Measurements from ENCODE around the gene ADO.

The ADO gene

DNA sequence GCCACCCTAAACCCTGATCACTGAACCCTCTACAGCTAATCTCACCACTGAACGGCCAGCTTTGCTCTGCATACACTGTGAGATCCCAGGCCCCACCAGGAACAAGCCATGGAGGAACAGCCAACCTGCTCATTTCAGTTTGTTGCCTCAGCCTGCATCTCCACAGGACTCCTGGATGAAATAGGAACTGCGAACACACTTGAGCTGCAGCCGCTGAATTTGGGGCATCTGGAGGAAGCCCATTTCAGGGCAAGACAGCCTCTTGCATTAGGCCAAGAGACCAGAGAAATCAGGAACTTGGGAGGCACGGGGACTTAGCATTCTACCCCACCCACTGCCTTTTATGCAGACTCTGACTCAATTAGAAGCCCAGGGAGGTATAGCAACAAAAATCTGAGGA lies 26.2 kb downstream of the ADO start:
- no peak for DNase-seq (ENCODE audit: low read depth)
- H3K4me3 ChIP-seq (ENCODE audit: low read depth, low read length) = no peak overlapping the region
- TF ChIP-seq, protein P1, sequence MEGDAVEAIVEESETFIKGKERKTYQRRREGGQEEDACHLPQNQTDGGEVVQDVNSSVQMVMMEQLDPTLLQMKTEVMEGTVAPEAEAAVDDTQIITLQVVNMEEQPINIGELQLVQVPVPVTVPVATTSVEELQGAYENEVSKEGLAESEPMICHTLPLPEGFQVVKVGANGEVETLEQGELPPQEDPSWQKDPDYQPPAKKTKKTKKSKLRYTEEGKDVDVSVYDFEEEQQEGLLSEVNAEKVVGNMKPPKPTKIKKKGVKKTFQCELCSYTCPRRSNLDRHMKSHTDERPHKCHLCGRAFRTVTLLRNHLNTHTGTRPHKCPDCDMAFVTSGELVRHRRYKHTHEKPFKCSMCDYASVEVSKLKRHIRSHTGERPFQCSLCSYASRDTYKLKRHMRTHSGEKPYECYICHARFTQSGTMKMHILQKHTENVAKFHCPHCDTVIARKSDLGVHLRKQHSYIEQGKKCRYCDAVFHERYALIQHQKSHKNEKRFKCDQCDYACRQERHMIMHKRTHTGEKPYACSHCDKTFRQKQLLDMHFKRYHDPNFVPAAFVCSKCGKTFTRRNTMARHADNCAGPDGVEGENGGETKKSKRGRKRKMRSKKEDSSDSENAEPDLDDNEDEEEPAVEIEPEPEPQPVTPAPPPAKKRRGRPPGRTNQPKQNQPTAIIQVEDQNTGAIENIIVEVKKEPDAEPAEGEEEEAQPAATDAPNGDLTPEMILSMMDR (IDR thresholded peaks at IDR 0.05; ENCODE audit: insufficient read depth, low read depth, low read length, missing control alignments) = no peak

DNA sequence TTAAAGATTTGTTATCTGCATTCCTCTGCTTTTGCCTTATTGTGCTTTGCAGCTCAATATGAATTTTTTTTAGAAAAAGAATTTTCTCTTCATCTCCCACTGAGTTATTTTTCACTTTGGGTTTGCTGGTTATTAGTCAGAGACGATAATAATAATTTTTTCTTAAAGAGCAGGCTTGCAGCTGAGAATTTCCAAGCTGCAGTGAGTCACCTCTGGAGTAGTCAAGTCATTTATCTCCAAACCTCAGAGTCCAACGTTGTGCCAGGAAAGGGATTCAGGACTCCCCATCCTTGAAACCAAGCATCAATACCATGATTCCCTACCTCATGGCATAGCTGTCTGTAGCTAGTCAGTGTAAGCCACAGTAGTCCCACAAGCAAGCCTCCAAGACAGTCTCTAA lies 26.8 kb downstream of the ADO start:
- DNase-seq (ENCODE audit: low read depth) = peak; percentile 44
- TF ChIP-seq, protein P1 (IDR thresholded peaks at IDR 0.05; ENCODE audit: insufficient read depth, low read depth, low read length, missing control alignments) = no peak
- H3K4me3 ChIP-seq (ENCODE audit: low read depth, low read length) = no peak overlapping the region

DNA sequence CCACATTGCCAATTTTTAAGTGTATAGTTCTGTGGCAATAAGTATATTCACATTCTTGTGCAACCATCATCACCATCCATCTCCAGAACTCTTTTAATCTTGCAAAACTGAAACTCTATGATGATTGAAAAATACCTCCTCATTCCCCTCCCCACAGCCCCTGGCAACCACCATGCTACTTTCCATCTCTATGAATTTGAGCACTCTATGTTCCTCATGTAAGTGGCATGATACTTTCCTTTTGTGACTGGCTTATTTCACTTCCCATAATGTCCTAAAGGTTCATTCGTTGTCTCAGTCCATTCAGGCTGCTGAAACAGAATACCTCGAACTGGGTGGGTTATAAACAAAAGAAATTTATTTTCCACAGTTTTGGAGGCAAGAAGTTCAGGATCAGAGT lies 35.1 kb downstream of the ADO start:
- H3K4me3 ChIP-seq (ENCODE audit: low read depth, low read length) = no peak overlapping the region
- peak; percentile 26 for DNase-seq (ENCODE audit: low read depth)
- TF ChIP-seq, protein P1 (IDR thresholded peaks at IDR 0.05; ENCODE audit: insufficient read depth, low read depth, low read length, missing control alignments) = no peak

DNA sequence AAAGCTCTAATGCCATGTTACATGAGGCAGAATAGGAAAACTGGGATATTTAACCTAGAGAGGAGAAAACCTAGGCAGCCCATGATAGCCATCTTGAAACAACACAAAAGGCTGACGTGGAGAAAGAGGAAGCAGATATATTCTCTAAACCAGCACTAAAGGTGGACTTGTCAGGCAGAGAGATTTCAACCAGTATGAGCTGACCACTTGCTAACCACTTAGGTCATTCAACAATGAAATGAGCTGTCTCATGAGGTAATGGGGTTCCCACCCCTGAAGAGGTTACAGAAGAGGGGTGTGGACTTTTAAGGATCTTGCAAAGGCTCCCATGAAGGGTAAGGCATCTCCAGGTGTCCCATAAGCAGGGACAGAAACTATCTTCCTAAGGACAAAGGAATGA lies 38.5 kb downstream of the ADO start:
- TF ChIP-seq, protein P1 (IDR thresholded peaks at IDR 0.05; ENCODE audit: insufficient read depth, low read depth, low read length, missing control alignments) = no peak

DNA sequence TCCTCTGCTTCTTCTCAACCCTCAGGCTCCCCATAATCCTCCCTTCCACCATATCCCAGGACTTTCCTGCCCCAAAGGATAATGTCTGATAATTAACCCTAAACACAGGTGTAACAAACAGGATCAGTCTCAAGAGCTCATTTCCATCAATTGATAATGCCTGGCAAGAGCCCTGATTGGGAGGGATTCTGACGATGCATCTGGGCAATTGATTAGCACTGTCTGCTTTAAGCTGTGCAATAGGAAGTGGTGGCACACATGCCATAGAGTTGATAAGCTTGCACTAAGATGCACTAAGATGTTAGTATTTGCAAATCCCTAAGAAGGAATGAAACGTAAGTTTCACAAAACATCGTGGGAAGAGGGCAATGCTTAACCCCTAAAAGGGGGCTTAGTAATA lies 39.1 kb downstream of the ADO start:
- TF ChIP-seq, protein P1 (IDR thresholded peaks at IDR 0.05; ENCODE audit: insufficient read depth, low read depth, low read length, missing control alignments) = no peak
- no peak overlapping the region for H3K4me3 ChIP-seq (ENCODE audit: low read depth, low read length)
- DNase-seq (ENCODE audit: low read depth) = no peak

More for the DNA sequence above, 38.5 kb downstream of the ADO start:
- DNase-seq (ENCODE audit: low read depth) = peak; percentile 33
- H3K4me3 ChIP-seq (ENCODE audit: low read depth, low read length) = no peak overlapping the region

DNA sequence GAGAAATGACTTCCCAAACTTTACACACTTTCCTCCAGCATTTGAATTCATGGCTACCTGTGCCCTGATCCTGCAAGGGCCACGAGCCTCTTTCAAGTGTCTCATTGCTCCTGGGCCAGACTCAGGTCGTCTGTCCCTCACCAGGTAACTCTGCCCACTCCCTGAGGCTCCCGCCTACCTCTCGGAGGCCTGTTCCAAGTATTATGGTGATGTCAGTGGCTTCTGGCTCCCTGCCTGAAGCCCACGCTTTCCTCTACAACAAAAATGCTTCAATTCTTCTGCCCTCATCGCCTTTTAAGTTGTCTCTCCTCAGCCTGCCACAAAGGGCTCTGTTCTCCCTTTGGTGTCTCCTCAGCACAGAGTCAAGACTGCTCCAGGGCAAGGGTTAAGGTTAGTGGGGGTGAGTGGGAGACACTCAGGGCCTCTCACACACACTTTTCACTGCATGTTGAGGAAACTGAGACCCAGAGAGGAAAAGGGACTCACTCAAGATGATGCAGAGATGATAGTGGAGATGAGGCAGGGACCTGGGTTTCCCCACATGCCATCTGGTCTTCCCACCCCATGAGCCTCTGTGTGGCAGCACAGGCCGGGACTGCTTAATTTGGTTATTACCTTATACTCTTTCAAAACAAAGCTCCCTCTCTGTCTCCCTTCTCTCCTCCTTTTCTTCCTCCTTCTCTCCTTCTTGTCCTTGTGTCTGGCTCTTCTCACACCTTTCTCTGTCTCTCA lies 39.9 kb downstream of the ADO start:
- no peak overlapping the region for H3K4me3 ChIP-seq (ENCODE audit: low read depth, low read length)
- no peak for DNase-seq (ENCODE audit: low read depth)
- TF ChIP-seq, protein P1 (IDR thresholded peaks at IDR 0.05; ENCODE audit: insufficient read depth, low read depth, low read length, missing control alignments) = no peak

DNA sequence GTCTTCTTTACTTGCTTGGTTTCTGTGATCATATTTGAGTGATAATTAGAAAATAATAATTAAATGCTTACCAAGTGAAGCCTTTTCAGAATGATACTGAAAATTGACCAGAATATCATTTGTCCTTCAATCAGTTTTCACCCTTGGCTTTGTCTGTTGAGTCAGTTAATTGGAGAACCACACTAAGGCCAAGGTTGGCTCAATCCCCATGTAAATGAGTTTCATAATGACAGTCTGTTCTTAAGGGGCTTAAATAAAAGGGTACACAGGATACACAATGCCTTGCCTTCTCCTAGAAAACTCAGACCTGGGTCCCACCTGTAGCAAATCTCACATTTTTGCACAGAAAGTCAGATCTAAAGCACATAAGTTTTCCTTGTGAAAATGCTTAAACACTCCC lies 42.9 kb downstream of the ADO start:
- no peak for DNase-seq (ENCODE audit: low read depth)
- H3K4me3 ChIP-seq (ENCODE audit: low read depth, low read length) = no peak overlapping the region
- TF ChIP-seq, protein P1 (IDR thresholded peaks at IDR 0.05; ENCODE audit: insufficient read depth, low read depth, low read length, missing control alignments) = no peak
